ENCODE data around the gene BTBD2.

The BTBD2 gene

DNA sequence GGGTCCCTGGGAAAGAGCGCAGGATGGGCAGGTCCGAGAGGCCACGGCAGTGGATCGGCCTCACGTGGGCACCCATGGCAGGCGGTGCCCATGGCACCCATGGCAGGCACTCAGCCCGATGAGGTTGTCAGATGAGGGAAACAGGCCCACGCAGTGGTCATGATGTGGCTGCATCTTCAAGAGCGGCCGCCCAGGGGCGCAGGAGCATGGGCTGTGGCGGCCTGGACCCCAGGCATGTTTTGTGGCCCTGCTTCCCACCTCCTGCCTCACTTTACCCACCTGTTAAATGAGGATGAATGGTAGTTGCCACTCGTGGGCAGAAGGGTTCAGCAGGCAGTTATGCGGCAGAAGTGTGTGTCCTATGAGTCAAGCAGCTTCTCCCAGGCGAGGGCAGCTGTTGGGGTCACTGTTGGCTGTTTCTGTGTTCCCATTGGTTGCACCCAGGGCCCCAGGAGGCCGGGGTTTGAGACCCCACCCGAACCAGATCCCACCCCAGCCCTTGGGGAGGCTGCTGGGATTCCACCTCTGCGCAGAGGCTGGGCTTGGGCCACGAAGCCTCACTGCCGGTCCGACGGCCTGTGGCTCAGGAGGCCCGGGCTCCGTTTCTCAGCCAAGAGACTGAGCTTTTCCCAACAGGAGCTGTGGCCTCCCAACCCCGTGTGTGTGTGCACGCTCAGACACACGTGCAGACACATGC is 44.6 kb downstream of the BTBD2 start:
- no peak overlapping the region for H3K4ac ChIP-seq (ENCODE audit: low read depth, low read length)
- no peak overlapping the region for H2AK5ac ChIP-seq (ENCODE audit: low read length)
- DNase-seq, result no peak
- H3K18ac ChIP-seq (ENCODE audit: low read length), result no peak overlapping the region
- peaks cover 1% of the 10 kb centered on the region for H3K36me3 ChIP-seq (ENCODE audit: control insufficient read depth, insufficient read depth, low read length)
- peaks cover 17% of the 10 kb centered on the region for H3K79me1 ChIP-seq (ENCODE audit: low read length)
- no CpG with 5 or more reads among the region's 27 CpGs for WGBS (ENCODE audit: extremely low coverage, insufficient coverage, low lambda C conversion rate)
- no peak overlapping the region for H3K56ac ChIP-seq (ENCODE audit: low read length)
- peaks cover 17% of the 10 kb centered on the region for H3K79me2 ChIP-seq (ENCODE audit: control insufficient read depth, insufficient read depth, low read length)
- no peak overlapping the region for H3K9ac ChIP-seq (ENCODE audit: low read length)
- no peaks in the 10 kb centered on the region for H3K4me1 ChIP-seq (ENCODE audit: control insufficient read depth, low read depth, low read length)
- H3K4me3 ChIP-seq (ENCODE audit: low read length), result no peak overlapping the region
- H2BK120ac ChIP-seq (ENCODE audit: low read depth, low read length), result no peak overlapping the region
- no peak overlapping the region for H2BK15ac ChIP-seq (replicated peaks; ENCODE audit: low read depth)
- no peak overlapping the region for H3K27ac ChIP-seq (ENCODE audit: low read depth, low read length)
- H4K5ac ChIP-seq (ENCODE audit: low read length), result no peak overlapping the region
- no peaks in the 10 kb centered on the region for H3K27me3 ChIP-seq (ENCODE audit: insufficient read depth, low read length, poor library complexity)
- no peak overlapping the region for H3K23ac ChIP-seq (ENCODE audit: low read length)
- H2BK5ac ChIP-seq (ENCODE audit: low read length), result no peak overlapping the region
- no peak overlapping the region for H4K8ac ChIP-seq (ENCODE audit: low read depth, low read length)
- no peak overlapping the region for H3K4me2 ChIP-seq (ENCODE audit: low read length)

DNA sequence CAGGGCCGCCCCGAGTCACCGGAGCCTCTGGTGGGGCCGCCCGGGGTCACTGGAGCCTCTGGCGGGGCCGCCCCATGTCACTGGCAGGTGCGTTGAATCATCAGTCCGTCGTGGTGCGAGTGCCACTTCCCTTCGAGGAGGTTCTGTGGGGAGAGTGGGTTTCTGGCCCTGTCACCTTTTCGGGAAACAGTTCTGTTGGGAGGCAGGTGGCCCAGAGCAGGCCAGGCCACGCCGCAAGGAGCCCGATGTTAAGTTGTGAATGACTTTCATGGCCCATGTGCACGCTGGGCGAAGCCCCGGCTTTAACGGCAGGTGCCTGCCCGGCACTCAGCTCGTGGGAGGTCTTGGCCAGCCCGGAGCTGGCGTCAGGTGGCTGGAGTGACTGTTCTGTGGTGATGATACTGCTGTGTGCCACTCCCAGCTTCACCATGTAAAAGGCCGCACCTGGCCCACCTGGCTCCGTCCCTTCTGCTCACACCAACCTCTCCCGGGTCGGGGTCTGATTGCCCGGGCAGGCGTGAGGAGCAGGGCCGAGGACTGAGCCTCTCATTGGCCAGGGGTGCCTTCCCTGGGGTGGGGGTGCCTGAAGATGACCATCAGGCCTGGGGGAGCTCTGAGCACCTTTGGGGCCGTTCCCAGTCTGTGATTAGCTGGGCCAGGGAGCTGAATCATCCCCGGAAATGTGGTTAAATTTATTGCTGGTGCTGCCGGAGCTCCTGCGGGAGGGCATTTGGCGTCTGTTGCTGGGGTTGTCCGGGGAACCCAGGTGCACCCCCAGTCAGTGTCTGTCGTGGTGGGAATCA is 45.3 kb downstream of the BTBD2 start:
- no CpG with 5 or more reads among the region's 38 CpGs for WGBS (ENCODE audit: extremely low coverage, insufficient coverage, low lambda C conversion rate)
- Histone ChIP-seq H3K79me1 (ENCODE audit: low read length) (peaks cover 15% of the 10 kb centered on the region), H2BK15ac (replicated peaks; ENCODE audit: low read depth) (no peak overlapping the region), H3K4ac (ENCODE audit: low read depth, low read length) (no peak overlapping the region), H3K4me1 (ENCODE audit: control insufficient read depth, low read depth, low read length) (no peaks in the 10 kb centered on the region), H3K4me2 (ENCODE audit: low read length) (no peak overlapping the region), H2AK5ac (ENCODE audit: low read length) (no peak overlapping the region), H2BK5ac (ENCODE audit: low read length) (no peak overlapping the region), H4K5ac (ENCODE audit: low read length) (no peak overlapping the region), H3K79me2 (ENCODE audit: control insufficient read depth, insufficient read depth, low read length) (peaks cover 17% of the 10 kb centered on the region), H3K27ac (ENCODE audit: low read depth, low read length) (no peak overlapping the region), H3K4me3 (ENCODE audit: low read length) (no peak overlapping the region), H4K8ac (ENCODE audit: low read depth, low read length) (no peak overlapping the region), H2BK120ac (ENCODE audit: low read depth, low read length) (no peak overlapping the region), H3K9ac (ENCODE audit: low read length) (no peak overlapping the region), H3K56ac (ENCODE audit: low read length) (no peak overlapping the region), H3K36me3 (ENCODE audit: control insufficient read depth, insufficient read depth, low read length) (peaks cover 1% of the 10 kb centered on the region), H3K18ac (ENCODE audit: low read length) (no peak overlapping the region), H3K27me3 (ENCODE audit: insufficient read depth, low read length, poor library complexity) (no peaks in the 10 kb centered on the region), H3K23ac (ENCODE audit: low read length) (no peak overlapping the region)
- no peak for DNase-seq

DNA sequence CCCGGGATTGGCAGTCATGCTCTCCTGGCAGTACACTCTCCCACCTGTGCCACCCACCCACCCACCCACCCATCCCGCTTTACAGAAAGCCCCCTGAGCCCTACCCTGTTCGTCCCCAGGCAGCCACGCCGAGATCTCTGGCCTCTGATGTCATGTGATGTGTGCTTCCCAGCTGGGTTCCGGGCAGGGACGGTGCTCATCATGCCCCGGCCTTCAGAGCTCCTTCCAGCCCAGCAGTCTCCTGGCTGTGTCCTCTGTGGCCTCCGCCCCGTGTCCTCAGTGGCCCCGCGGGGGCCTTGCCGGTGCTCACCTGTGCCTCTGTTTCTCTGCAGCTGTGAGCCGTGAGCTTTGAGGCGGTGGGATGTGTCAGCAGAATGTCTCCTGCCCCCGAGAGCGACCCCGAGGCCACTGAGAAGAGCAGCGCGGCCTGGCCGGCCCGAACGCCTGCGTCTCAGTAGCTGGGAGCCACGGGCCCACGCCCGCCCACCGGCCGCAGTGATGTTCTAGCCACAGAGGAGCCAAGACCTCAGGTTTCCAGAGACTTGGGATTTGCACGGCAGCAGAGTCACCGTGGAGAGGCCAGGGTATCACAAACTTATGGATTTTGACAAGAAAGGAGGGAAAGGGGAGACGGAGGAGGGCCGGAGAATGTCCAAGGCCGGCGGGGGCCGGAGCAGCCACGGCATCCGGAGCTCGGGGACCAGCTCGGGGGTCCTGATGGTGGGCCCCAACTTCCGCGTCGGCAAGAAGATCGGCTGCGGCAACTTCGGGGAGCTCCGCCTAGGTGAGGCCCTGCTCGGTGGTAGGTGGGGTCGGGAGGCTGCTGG is 46.1 kb downstream of the BTBD2 start:
- H3K4me3 ChIP-seq (ENCODE audit: low read length), result no peak overlapping the region
- no peak overlapping the region for H3K4ac ChIP-seq (ENCODE audit: low read depth, low read length)
- H3K4me2 ChIP-seq (ENCODE audit: low read length), result no peak overlapping the region
- H2AK5ac ChIP-seq (ENCODE audit: low read length), result no peak overlapping the region
- no peak overlapping the region for H3K56ac ChIP-seq (ENCODE audit: low read length)
- H3K27ac ChIP-seq (ENCODE audit: low read depth, low read length), result no peak overlapping the region
- H4K5ac ChIP-seq (ENCODE audit: low read length), result no peak overlapping the region
- H3K27me3 ChIP-seq (ENCODE audit: insufficient read depth, low read length, poor library complexity), result no peaks in the 10 kb centered on the region
- no peak for DNase-seq
- H2BK120ac ChIP-seq (ENCODE audit: low read depth, low read length), result no peak overlapping the region
- peaks cover 1% of the 10 kb centered on the region for H3K36me3 ChIP-seq (ENCODE audit: control insufficient read depth, insufficient read depth, low read length)
- peaks cover 14% of the 10 kb centered on the region for H3K79me1 ChIP-seq (ENCODE audit: low read length)
- no CpG with 5 or more reads among the region's 49 CpGs for WGBS (ENCODE audit: extremely low coverage, insufficient coverage, low lambda C conversion rate)
- peaks cover 17% of the 10 kb centered on the region for H3K79me2 ChIP-seq (ENCODE audit: control insufficient read depth, insufficient read depth, low read length)
- no peak overlapping the region for H2BK5ac ChIP-seq (ENCODE audit: low read length)
- H2BK15ac ChIP-seq (replicated peaks; ENCODE audit: low read depth), result no peak overlapping the region
- H3K23ac ChIP-seq (ENCODE audit: low read length), result no peak overlapping the region
- no peak overlapping the region for H3K18ac ChIP-seq (ENCODE audit: low read length)
- H3K9ac ChIP-seq (ENCODE audit: low read length), result no peak overlapping the region
- no peak overlapping the region for H4K8ac ChIP-seq (ENCODE audit: low read depth, low read length)
- no peaks in the 10 kb centered on the region for H3K4me1 ChIP-seq (ENCODE audit: control insufficient read depth, low read depth, low read length)

DNA sequence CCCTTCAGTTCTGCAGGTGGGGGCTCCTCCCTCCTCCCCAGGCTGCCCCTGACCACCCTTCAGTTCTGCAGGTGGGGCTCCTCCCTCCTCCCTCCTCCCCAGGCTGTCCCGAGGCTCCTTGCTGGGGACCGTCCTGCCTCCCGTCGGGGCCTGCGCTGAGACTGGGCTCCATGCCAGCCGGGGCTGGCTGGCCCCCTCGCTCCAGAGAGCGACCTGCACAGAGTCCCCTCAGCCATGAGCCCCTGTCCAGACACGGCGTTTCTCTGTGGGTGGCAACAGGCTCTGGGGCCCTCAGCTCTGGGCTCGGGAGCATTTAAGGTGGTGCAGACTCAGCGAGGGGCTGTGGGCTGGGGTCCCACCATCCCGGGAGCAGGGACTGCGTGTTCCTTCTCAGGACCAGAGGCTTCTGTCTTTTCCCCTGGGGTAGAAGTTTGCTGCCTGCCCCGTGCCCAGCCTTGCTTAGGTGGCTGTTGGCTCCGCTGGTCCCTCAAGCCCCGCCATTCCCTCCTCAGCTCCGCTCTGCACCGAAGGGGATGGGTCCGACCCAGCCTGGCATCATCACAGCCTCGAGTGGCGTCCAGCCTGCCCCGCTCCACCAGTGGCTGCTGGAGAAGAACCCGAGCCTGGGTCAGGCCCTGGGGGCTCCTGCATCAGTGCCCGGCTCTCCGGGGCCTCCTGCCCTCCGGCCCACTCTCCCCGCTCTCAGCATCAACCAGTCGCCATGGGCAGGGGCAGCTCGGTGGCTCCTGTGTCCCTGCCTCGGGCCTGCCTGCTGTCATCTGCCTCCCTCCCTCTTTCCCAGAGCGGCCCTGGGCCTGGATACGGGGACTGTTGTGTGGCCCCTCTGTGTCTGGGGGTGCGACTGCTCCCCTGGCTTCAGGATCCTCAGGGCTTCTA is 47.0 kb downstream of the BTBD2 start:
- Histone ChIP-seq H3K9ac (ENCODE audit: low read length) (no peak overlapping the region), H3K23ac (ENCODE audit: low read length) (no peak overlapping the region), H4K5ac (ENCODE audit: low read length) (no peak overlapping the region), H3K79me2 (ENCODE audit: control insufficient read depth, insufficient read depth, low read length) (peaks cover 16% of the 10 kb centered on the region), H3K36me3 (ENCODE audit: control insufficient read depth, insufficient read depth, low read length) (peaks cover 1% of the 10 kb centered on the region), H3K18ac (ENCODE audit: low read length) (no peak overlapping the region), H3K79me1 (ENCODE audit: low read length) (peaks cover 10% of the 10 kb centered on the region), H3K56ac (ENCODE audit: low read length) (no peak overlapping the region), H3K4ac (ENCODE audit: low read depth, low read length) (no peak overlapping the region), H2BK5ac (ENCODE audit: low read length) (no peak overlapping the region), H2BK120ac (ENCODE audit: low read depth, low read length) (no peak overlapping the region), H3K4me1 (ENCODE audit: control insufficient read depth, low read depth, low read length) (no peaks in the 10 kb centered on the region), H3K27ac (ENCODE audit: low read depth, low read length) (no peak overlapping the region), H3K4me3 (ENCODE audit: low read length) (no peak overlapping the region), H2AK5ac (ENCODE audit: low read length) (no peak overlapping the region), H2BK15ac (replicated peaks; ENCODE audit: low read depth) (no peak overlapping the region), H3K4me2 (ENCODE audit: low read length) (no peak overlapping the region), H4K8ac (ENCODE audit: low read depth, low read length) (no peak overlapping the region), H3K27me3 (ENCODE audit: insufficient read depth, low read length, poor library complexity) (no peaks in the 10 kb centered on the region)
- WGBS (ENCODE audit: extremely low coverage, insufficient coverage, low lambda C conversion rate), result no CpG with 5 or more reads among the region's 34 CpGs
- no peak for DNase-seq

DNA sequence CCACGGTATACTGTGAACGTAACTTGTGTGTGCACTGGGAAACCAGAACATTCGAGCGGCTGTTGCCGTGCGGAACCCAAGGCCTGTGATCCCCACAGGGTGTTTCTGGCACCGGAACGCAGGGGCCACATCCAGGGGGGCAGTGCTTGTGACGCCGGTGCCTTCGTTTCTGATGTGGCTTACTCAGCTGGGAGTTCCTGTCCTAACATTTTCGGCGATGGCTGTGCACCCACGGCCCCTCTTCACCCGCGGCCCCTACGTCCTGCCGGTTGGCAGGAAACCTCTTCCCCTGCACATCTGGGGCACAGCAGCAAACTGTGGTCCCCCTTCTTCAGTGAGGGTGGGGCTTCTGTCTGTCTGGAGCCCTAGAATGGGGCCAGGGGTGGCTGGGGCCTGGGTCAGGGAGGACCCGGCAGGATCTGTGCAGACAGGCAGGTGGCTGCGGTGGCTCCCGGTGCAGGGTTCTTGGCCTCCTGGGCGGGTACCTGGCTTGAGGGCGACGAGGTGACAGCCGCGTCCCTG is 48.4 kb downstream of the BTBD2 start:
- WGBS (ENCODE audit: extremely low coverage, insufficient coverage, low lambda C conversion rate), result no CpG with 5 or more reads among the region's 26 CpGs

More for the DNA sequence above, 48.4 kb downstream of the BTBD2 start:
- Histone ChIP-seq H3K79me2 (ENCODE audit: control insufficient read depth, insufficient read depth, low read length) (peaks cover 12% of the 10 kb centered on the region), H2BK120ac (ENCODE audit: low read depth, low read length) (no peak overlapping the region), H4K8ac (ENCODE audit: low read depth, low read length) (no peak overlapping the region), H3K79me1 (ENCODE audit: low read length) (peaks cover 8% of the 10 kb centered on the region), H3K36me3 (ENCODE audit: control insufficient read depth, insufficient read depth, low read length) (peaks cover 1% of the 10 kb centered on the region), H3K23ac (ENCODE audit: low read length) (no peak overlapping the region), H3K27ac (ENCODE audit: low read depth, low read length) (no peak overlapping the region), H3K4me1 (ENCODE audit: control insufficient read depth, low read depth, low read length) (no peaks in the 10 kb centered on the region), H2AK5ac (ENCODE audit: low read length) (no peak overlapping the region), H3K56ac (ENCODE audit: low read length) (no peak overlapping the region), H3K4ac (ENCODE audit: low read depth, low read length) (no peak overlapping the region), H3K4me3 (ENCODE audit: low read length) (no peak overlapping the region), H3K4me2 (ENCODE audit: low read length) (no peak overlapping the region), H3K27me3 (ENCODE audit: insufficient read depth, low read length, poor library complexity) (no peaks in the 10 kb centered on the region), H3K9ac (ENCODE audit: low read length) (no peak overlapping the region), H2BK15ac (replicated peaks; ENCODE audit: low read depth) (no peak overlapping the region), H3K18ac (ENCODE audit: low read length) (no peak overlapping the region), H4K5ac (ENCODE audit: low read length) (no peak overlapping the region), H2BK5ac (ENCODE audit: low read length) (no peak overlapping the region)
- DNase-seq, result no peak
